ENCODE results near the gene MBD3.
A peak's percentile ranks its signal among the peaks of the same experiment; 100 is the strongest.
"Not testable (repeated sequence)": the region's sequence is repeated elsewhere in the genome, so short reads cannot be mapped to it uniquely, and the experiment has no call there.

MBD3 gene

DNA sequence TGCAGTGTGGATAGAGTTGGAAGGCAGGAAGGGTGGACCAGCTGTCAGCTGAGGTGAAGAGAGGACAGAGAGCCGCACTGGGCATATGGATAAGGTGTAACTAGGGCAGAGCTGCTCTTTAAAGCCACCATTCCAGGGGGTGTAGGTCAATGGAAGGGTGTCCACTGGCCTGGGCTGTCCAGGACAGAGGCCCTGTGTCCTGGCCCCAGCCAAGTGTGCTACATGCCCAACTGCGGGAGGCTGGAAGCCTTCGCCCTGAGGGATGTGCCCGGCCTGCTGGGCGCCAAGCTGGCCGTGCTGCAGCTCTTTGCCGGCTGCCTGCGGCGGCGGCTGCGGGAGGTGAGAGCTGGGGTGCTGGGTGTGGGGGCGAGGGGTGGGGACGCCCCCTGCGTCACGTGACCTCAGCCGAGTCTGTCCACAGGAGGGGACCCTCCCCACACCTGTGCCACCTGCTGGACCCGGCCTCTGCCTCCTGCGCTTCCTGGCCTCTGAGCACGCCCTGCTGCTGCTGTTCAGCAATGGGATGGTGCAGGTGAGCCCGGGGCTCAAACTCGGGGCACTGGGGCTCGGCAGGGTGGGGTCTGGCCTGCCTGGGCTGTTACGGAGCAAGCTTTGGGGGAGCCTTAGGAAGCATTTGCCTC, 59.0 kb downstream of the MBD3 start:
- no peak overlapping the region for H2BK5ac ChIP-seq (ENCODE audit: low read length)
- H3K36me3 ChIP-seq (replicated peaks in 1 of 2; ENCODE audit: control insufficient read depth in 2 of 2, insufficient read depth in 2 of 2, low read length in 2 of 2): no peaks in the 10 kb centered on the region
- peaks cover 0 to 3% (median 0%) of the 10 kb centered on the region in 3 experiments for H3K27me3 ChIP-seq (ENCODE audit: control insufficient read depth in 3 of 3, insufficient read depth in 3 of 3, low read depth in 1 of 3, low read length in 3 of 3)
- no peak overlapping the region for H3K9ac ChIP-seq (ENCODE audit: low read depth, low read length, poor library complexity)
- H3K9me3 ChIP-seq (replicated peaks in 1 of 2; ENCODE audit: control insufficient read depth in 2 of 2, insufficient read depth in 1 of 2, low read depth in 1 of 2, low read length in 2 of 2): no peaks in the 10 kb centered on the region
- H3K79me1 ChIP-seq (ENCODE audit: low read depth, low read length): no peaks in the 10 kb centered on the region
- no peak overlapping the region for H3K4ac ChIP-seq (ENCODE audit: low read length)
- H4K91ac ChIP-seq (ENCODE audit: low read depth, low read length, poor library complexity): no peak overlapping the region
- peak overlapping the region; percentile 89 for H2AK5ac ChIP-seq (ENCODE audit: low read depth, low read length)
- H2BK15ac ChIP-seq (ENCODE audit: low read length): no peak overlapping the region
- no CpG with 5 or more reads among the region's 23 CpGs for WGBS, 2 donors (ENCODE audit: extremely low coverage in 2 of 2, insufficient read length in 2 of 2, insufficient replicate concordance in 1 of 2)
- no peak overlapping the region for H2BK120ac ChIP-seq (ENCODE audit: low read depth, low read length)
- H3K18ac ChIP-seq (ENCODE audit: low read length): no peak overlapping the region
- H3K4me3 ChIP-seq (ENCODE audit: low read length in 2 of 2): no peak overlapping the region
- H3K4me2 ChIP-seq (ENCODE audit: insufficient read depth, low read length, poor library complexity, severe bottlenecking): no peak overlapping the region
- H4K8ac ChIP-seq (ENCODE audit: low read depth, low read length): no peak overlapping the region
- H3K23ac ChIP-seq (ENCODE audit: low read depth, low read length, poor library complexity): peak overlapping the region; percentile 31
- H3K14ac ChIP-seq (ENCODE audit: low read length): no peak overlapping the region
- H2AFZ ChIP-seq (ENCODE audit: low read length): no peak overlapping the region
- no peak overlapping the region for H2BK12ac ChIP-seq (ENCODE audit: low read length)
- no peaks in the 10 kb centered on the region for H3K4me1 ChIP-seq (ENCODE audit: control insufficient read depth in 2 of 2, insufficient read depth in 1 of 2, low read depth in 1 of 2, low read length in 2 of 2)
- H3K27ac ChIP-seq (replicated peaks; ENCODE audit: low read length): no peak overlapping the region
- no peak for DNase-seq (ENCODE audit: low spot score)

- no peak overlapping the region for H3K18ac ChIP-seq (ENCODE audit: low read length)
- no peak overlapping the region for H3K4me3 ChIP-seq (ENCODE audit: low read length in 2 of 2)
- no peak overlapping the region for H2BK15ac ChIP-seq (ENCODE audit: low read length)
- no peak overlapping the region for H3K9ac ChIP-seq (ENCODE audit: low read depth, low read length, poor library complexity)
- H3K23ac ChIP-seq (ENCODE audit: low read depth, low read length, poor library complexity): no peak overlapping the region
- WGBS, 2 donors (ENCODE audit: extremely low coverage in 2 of 2, insufficient read length in 2 of 2, insufficient replicate concordance in 1 of 2): no CpG with 5 or more reads among the region's 9 CpGs
- no peak for DNase-seq (ENCODE audit: low spot score)
- H3K79me1 ChIP-seq (ENCODE audit: low read depth, low read length): no peaks in the 10 kb centered on the region
- peaks cover 0 to 3% (median 0%) of the 10 kb centered on the region in 3 experiments for H3K27me3 ChIP-seq (ENCODE audit: control insufficient read depth in 3 of 3, insufficient read depth in 3 of 3, low read depth in 1 of 3, low read length in 3 of 3)
- no peaks in the 10 kb centered on the region for H3K4me1 ChIP-seq (ENCODE audit: control insufficient read depth in 2 of 2, insufficient read depth in 1 of 2, low read depth in 1 of 2, low read length in 2 of 2)
- no peak overlapping the region for H3K14ac ChIP-seq (ENCODE audit: low read length)
- H2AFZ ChIP-seq (ENCODE audit: low read length): no peak overlapping the region
- no peaks in the 10 kb centered on the region for H3K9me3 ChIP-seq (replicated peaks in 1 of 2; ENCODE audit: control insufficient read depth in 2 of 2, insufficient read depth in 1 of 2, low read depth in 1 of 2, low read length in 2 of 2)
- H4K91ac ChIP-seq (ENCODE audit: low read depth, low read length, poor library complexity): no peak overlapping the region
- H4K8ac ChIP-seq (ENCODE audit: low read depth, low read length): no peak overlapping the region
- no peak overlapping the region for H2AK5ac ChIP-seq (ENCODE audit: low read depth, low read length)
- H3K36me3 ChIP-seq (replicated peaks in 1 of 2; ENCODE audit: control insufficient read depth in 2 of 2, insufficient read depth in 2 of 2, low read length in 2 of 2): no peaks in the 10 kb centered on the region
- no peak overlapping the region for H2BK5ac ChIP-seq (ENCODE audit: low read length)
- H2BK120ac ChIP-seq (ENCODE audit: low read depth, low read length): no peak overlapping the region
- no peak overlapping the region for H3K27ac ChIP-seq (replicated peaks; ENCODE audit: low read length)
- no peak overlapping the region for H3K4ac ChIP-seq (ENCODE audit: low read length)
- no peak overlapping the region for H2BK12ac ChIP-seq (ENCODE audit: low read length)
- H3K4me2 ChIP-seq (ENCODE audit: insufficient read depth, low read length, poor library complexity, severe bottlenecking): no peak overlapping the region
Observed at GRCh38 chr19:1532003-1532402, 60.7 kb downstream of the MBD3 start.

DNA sequence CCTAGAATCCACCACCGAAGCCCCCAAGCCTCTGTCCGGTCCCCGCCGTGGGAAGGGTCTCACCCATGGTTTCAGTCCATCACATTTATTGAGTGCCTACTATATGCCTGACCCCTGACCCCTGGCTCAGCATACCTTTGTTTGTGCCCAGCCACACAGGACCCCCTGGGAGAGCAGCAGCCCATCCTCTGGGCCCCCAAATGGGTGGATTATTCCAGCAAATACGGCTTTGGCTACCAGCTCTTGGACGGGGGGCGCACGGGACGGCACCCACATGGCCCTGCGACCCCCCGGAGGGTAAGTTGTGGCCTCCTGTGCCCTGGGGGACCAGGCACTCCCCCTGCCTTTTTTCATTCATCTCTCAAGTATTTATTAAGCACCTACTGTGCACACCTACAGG, 61.1 kb downstream of the MBD3 start:
- Histone ChIP-seq H4K91ac (ENCODE audit: low read depth, low read length, poor library complexity) (no peak overlapping the region), H3K14ac (ENCODE audit: low read length) (no peak overlapping the region), H2BK12ac (ENCODE audit: low read length) (no peak overlapping the region), H3K4me3 (ENCODE audit: low read length in 2 of 2) (no peak overlapping the region), H2BK5ac (ENCODE audit: low read length) (no peak overlapping the region), H2AFZ (ENCODE audit: low read length) (no peak overlapping the region), H3K9me3 (replicated peaks in 1 of 2; ENCODE audit: control insufficient read depth in 2 of 2, insufficient read depth in 1 of 2, low read depth in 1 of 2, low read length in 2 of 2) (no peaks in the 10 kb centered on the region), H3K27me3 (ENCODE audit: control insufficient read depth in 3 of 3, insufficient read depth in 3 of 3, low read depth in 1 of 3, low read length in 3 of 3) (peaks cover 0 to 3% (median 0%) of the 10 kb centered on the region in 3 experiments), H3K4me2 (ENCODE audit: insufficient read depth, low read length, poor library complexity, severe bottlenecking) (no peak overlapping the region), H3K4ac (ENCODE audit: low read length) (no peak overlapping the region), H3K4me1 (ENCODE audit: control insufficient read depth in 2 of 2, insufficient read depth in 1 of 2, low read depth in 1 of 2, low read length in 2 of 2) (no peaks in the 10 kb centered on the region), H4K8ac (ENCODE audit: low read depth, low read length) (no peak overlapping the region), H3K18ac (ENCODE audit: low read length) (no peak overlapping the region), H3K9ac (ENCODE audit: low read depth, low read length, poor library complexity) (no peak overlapping the region), H2AK5ac (ENCODE audit: low read depth, low read length) (no peak overlapping the region), H3K79me1 (ENCODE audit: low read depth, low read length) (no peaks in the 10 kb centered on the region), H3K23ac (ENCODE audit: low read depth, low read length, poor library complexity) (no peak overlapping the region), H3K27ac (replicated peaks; ENCODE audit: low read length) (no peak overlapping the region), H2BK120ac (ENCODE audit: low read depth, low read length) (no peak overlapping the region), H2BK15ac (ENCODE audit: low read length) (no peak overlapping the region), H3K36me3 (replicated peaks in 1 of 2; ENCODE audit: control insufficient read depth in 2 of 2, insufficient read depth in 2 of 2, low read length in 2 of 2) (no peaks in the 10 kb centered on the region)
- WGBS, 2 donors (ENCODE audit: extremely low coverage in 2 of 2, insufficient read length in 2 of 2, insufficient replicate concordance in 1 of 2): no CpG with 5 or more reads among the region's 11 CpGs
- no peak for DNase-seq (ENCODE audit: low spot score)

- not testable (repeated sequence) for H3K79me1 ChIP-seq (ENCODE audit: low read depth, low read length)
Observed at GRCh38 chr19:1530856-1531255, 61.8 kb downstream of the MBD3 start.

More at GRCh38 chr19:1530856-1531255, 61.8 kb downstream of the MBD3 start:
- not testable (repeated sequence) for H4K91ac ChIP-seq (ENCODE audit: low read depth, low read length, poor library complexity); H3K27me3 ChIP-seq (ENCODE audit: control insufficient read depth in 3 of 3, insufficient read depth in 3 of 3, low read depth in 1 of 3, low read length in 3 of 3); H2BK5ac ChIP-seq (ENCODE audit: low read length); H3K4me2 ChIP-seq (ENCODE audit: insufficient read depth, low read length, poor library complexity, severe bottlenecking); DNase-seq (ENCODE audit: low spot score); H4K8ac ChIP-seq (ENCODE audit: low read depth, low read length); H2AK5ac ChIP-seq (ENCODE audit: low read depth, low read length); H3K18ac ChIP-seq (ENCODE audit: low read length); H3K4ac ChIP-seq (ENCODE audit: low read length); H3K27ac ChIP-seq (replicated peaks; ENCODE audit: low read length); H3K14ac ChIP-seq (ENCODE audit: low read length); H2BK12ac ChIP-seq (ENCODE audit: low read length); H3K9ac ChIP-seq (ENCODE audit: low read depth, low read length, poor library complexity); H3K9me3 ChIP-seq (replicated peaks in 1 of 2; ENCODE audit: control insufficient read depth in 2 of 2, insufficient read depth in 1 of 2, low read depth in 1 of 2, low read length in 2 of 2); H3K4me3 ChIP-seq (ENCODE audit: low read length in 2 of 2); H2BK120ac ChIP-seq (ENCODE audit: low read depth, low read length); H3K4me1 ChIP-seq (ENCODE audit: control insufficient read depth in 2 of 2, insufficient read depth in 1 of 2, low read depth in 1 of 2, low read length in 2 of 2); H3K23ac ChIP-seq (ENCODE audit: low read depth, low read length, poor library complexity); H3K36me3 ChIP-seq (replicated peaks in 1 of 2; ENCODE audit: control insufficient read depth in 2 of 2, insufficient read depth in 2 of 2, low read length in 2 of 2); H2AFZ ChIP-seq (ENCODE audit: low read length); H2BK15ac ChIP-seq (ENCODE audit: low read length)
- no CpG with 5 or more reads among the region's 11 CpGs for WGBS, 2 donors (ENCODE audit: extremely low coverage in 2 of 2, insufficient read length in 2 of 2, insufficient replicate concordance in 1 of 2)

Data from neuronal stem cell (in vitro differentiated cells).